Right lobe of liver (tissue), 6 donors: Measurements from ENCODE around the gene RIOK3. TPM values are rescaled to one million over a fixed set of nuclear protein-coding genes. Genes with fewer than 3 reads are reported as not detected.
A peak's percentile ranks its signal among the peaks of the same experiment; 100 is the strongest.

Experiments
- ATAC-seq, 4 donors: fragments of 200-7000 bp; cut with Tn5 transposase; one replicate each; pipeline ENCODE4 v1.9.1; 2020; ENCODE audit warnings: mild to moderate bottlenecking in 4 of 4, moderate library complexity in 4 of 4
- DNase-seq, 3 donors: peaks; one replicate each; pipeline ENCODE4 v3.0.0-alpha.2; 2020
- H3K27ac ChIP-seq, 3 donors: fragments of 200-600 bp; one replicate each; pipeline ENCODE4 v1.8.0; 2022
- H3K27me3 ChIP-seq, 2 donors: fragments of 200-600 bp; one replicate each; pipeline ENCODE4 v1.8.0; 2022
- H3K36me3 ChIP-seq, 4 donors: fragments of 200-600 bp; sonication (generic) in 1 of 4; one replicate each; pipeline versions ENCODE4 v1.5.1 to v1.8.0; 2017 to 2022; ENCODE audit warnings: control low read depth in 1 of 4
- H3K4me1 ChIP-seq, 4 donors: fragments of 200-600 bp; sonication (generic) in 1 of 4; one replicate each; pipeline versions ENCODE4 v1.5.1 to v1.8.0; 2017 to 2022; ENCODE audit warnings: control low read depth in 1 of 4
- H3K4me3 ChIP-seq, 3 donors: fragments of 200-600 bp; one replicate each; pipeline ENCODE4 v1.8.0; 2022
- H3K9me3 ChIP-seq, 4 donors: fragments of 200-600 bp; sonication (generic) in 1 of 4; one replicate each; pipeline versions ENCODE4 v1.5.1 to v1.8.0; 2017 to 2022; ENCODE audit warnings: control low read depth in 1 of 4
- CTCF ChIP-seq, 4 donors: fragments of 200-600 bp in 3 of 4; fragments of 450-650 bp in 1 of 4; IDR thresholded peaks; one replicate each; pipeline versions ENCODE4 v1.5.1 to v1.8.0; 2016 to 2022; ENCODE audit warnings: antibody characterized with exemption in 4 of 4, mild to moderate bottlenecking in 2 of 4
- POLR2A ChIP-seq: fragments of 450-650 bp; IDR thresholded peaks from one replicate; pipeline ENCODE4 v1.6.1; 2017; ENCODE audit warnings: antibody characterized with exemption, mild to moderate bottlenecking
- WGBS: methylation state at CpG from one replicate; pipeline ENCODE4 v1.1.6; 2018; ENCODE audit warnings: low coverage, low lambda C conversion rate; ENCODE audit not compliant: insufficient coverage; ENCODE audit errors: missing lambda C conversion rate; 5-methylcytosine and 5-hydroxymethylcytosine counted together
- intact Hi-C, 2 donors: fragments of 100-400 bp; cut with DNase I; formaldehyde crosslinking; loops; one replicate each; pipeline versions ENCODE4 v1.11.2 to v1.14.1; 2022
- total RNA-seq, 6 experiments: library from RNA; depleted of rRNA in 2 of 6; stranded (reverse); fragments of >200 nt in 2 of 6; fragmentation: NEBNext Ultra II Directional in 3 of 6; extraction: Animal tissue kit (Norgen Biotek cat#: 25700) in 3 of 6; gene quantifications; one replicate each; pipeline versions ENCODE4 v1.1.0 to v1.2.4, GENCODE V29; 2016 to 2023
- donor health status: DM: no; HTN: yes; CAD: no.
- donor health status: DM: no; HTN: no; CAD: no.
- donor health status: DM: no; HTN: no; CAD: no.
- donor health status: DM: no; HTN: yes; CAD: no.
- donor health status: DM: no; HTN: yes; CAD: no.

RIOK3 gene
- total RNA-seq, 6 experiments from 2014 or later, result 41.3 to 59.5 (median 50.4) TPM

DNA sequence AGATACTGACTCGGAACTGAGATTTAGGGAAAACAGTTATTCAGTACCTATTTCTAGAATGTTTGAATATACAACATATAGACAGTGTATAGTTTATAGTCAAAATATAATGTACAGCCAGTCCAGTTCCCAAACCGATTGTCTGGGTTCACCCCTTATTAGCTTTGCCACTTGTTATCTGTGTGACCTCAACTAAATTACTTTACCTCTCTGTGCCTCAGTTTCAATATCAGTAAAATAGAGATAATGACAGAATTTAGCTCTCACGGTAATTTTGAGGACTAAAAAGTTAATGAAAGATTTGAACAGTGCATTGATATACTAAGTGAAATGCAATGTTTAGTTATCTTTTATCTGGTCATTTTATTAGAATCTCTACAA lies 750 bp upstream of the RIOK3 start:
- H3K4me1 ChIP-seq, result peaks cover 0 to 24% (median 2%) of the 10 kb centered on the region in 4 donors
- TF ChIP-seq POLR2A (no peak), CTCF (IDR thresholded peaks at IDR 0.05) (no peak)
- no peaks in the 10 kb centered on the region for H3K36me3 ChIP-seq
- H3K9me3 ChIP-seq, result no peaks in the 10 kb centered on the region
- WGBS, result 52% methylated on average over 3 of the region's 3 CpGs
- no peaks in the 10 kb centered on the region for H3K27me3 ChIP-seq
- intact Hi-C loops, result no loop called here
- peak overlapping the region in 2 of 3 donors; percentile 93 to 96 for H3K4me3 ChIP-seq
- ATAC-seq (no peak), DNase-seq (no peak)
- peak overlapping the region; percentile 87 to 91 (median 89) for H3K27ac ChIP-seq

DNA sequence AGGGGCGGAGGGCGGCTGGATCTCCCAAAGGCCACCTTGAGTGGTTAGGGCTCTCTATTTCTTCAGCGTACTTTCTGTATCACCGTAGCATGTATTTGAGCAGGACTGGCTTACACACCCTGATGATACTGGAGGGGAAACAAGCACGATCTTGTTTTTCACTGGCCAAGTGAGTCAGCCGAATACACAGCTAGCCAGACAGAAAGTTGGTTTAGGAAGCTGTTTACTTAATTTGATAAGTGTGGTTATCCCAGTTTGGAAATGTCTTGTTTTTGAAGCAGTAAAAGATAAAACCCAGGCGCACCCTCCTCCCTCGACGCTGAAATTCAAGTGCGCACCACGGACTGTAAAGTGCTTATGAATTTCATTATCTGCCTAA lies 582 bp downstream of the RIOK3 start:
- Histone ChIP-seq H3K27me3 (no peaks in the 10 kb centered on the region), H3K4me3 (peak overlapping the region; percentile 85 to 96 (median 93)), H3K36me3 (no peaks in the 10 kb centered on the region), H3K4me1 (peaks cover 0 to 37% (median 9%) of the 10 kb centered on the region in 4 donors), H3K9me3 (no peaks in the 10 kb centered on the region), H3K27ac (peak overlapping the region; percentile 87 to 91 (median 89))
- WGBS, result under 1% methylated on average over 11 of the region's 11 CpGs
- intact Hi-C loops, result no loop called here
- DNase-seq (no peak), ATAC-seq (peak; percentile 19 to 42 (median 28))
- no peak for TF ChIP-seq CTCF (IDR thresholded peaks at IDR 0.05)

- TF ChIP-seq POLR2A, result no peak
- no peak for TF ChIP-seq CTCF (IDR thresholded peaks at IDR 0.05)
- DNase-seq (no peak), ATAC-seq (no peak)
- no peaks in the 10 kb centered on the region for H3K27me3 ChIP-seq
- H3K9me3 ChIP-seq, result no peaks in the 10 kb centered on the region
- H3K27ac ChIP-seq, result no peak overlapping the region
- H3K36me3 ChIP-seq, result no peaks in the 10 kb centered on the region
- intact Hi-C loops, result no loop called here
- 91% methylated on average over 2 of the region's 2 CpGs for WGBS
- no peak overlapping the region for H3K4me3 ChIP-seq
- peaks cover 0 to 67% (median 21%) of the 10 kb centered on the region in 4 donors for H3K4me1 ChIP-seq
Observed at GRCh38 chr18:23456835-23457234, 3.7 kb downstream of the RIOK3 start.

- WGBS, result 40% methylated on average over 3 of the region's 3 CpGs
- intact Hi-C loops, result no loop called here
- Histone ChIP-seq H3K27me3 (no peaks in the 10 kb centered on the region), H3K27ac (peak overlapping the region in 2 of 3 donors; percentile 74 to 81), H3K4me1 (peaks cover 0 to 67% (median 21%) of the 10 kb centered on the region in 4 donors), H3K36me3 (peaks cover 0 to 17% (median 6%) of the 10 kb centered on the region in 4 donors), H3K4me3 (no peak overlapping the region), H3K9me3 (no peaks in the 10 kb centered on the region)
- TF ChIP-seq CTCF (IDR thresholded peaks at IDR 0.05) (no peak), POLR2A (no peak)
- DNase-seq (no peak), ATAC-seq (peak; percentile 3 to 50 (median 32))
Observed at GRCh38 chr18:23458830-23459529, 5.9 kb downstream of the RIOK3 start.
